Activated B cell treated with CpG ODN at 0.5 μM for 24 hours (primary cell): ENCODE data around the gene KAZN. TPM values are rescaled to one million over a fixed set of nuclear protein-coding genes. Genes with fewer than 3 reads are reported as not detected.

ENCODE experiments used
- ATAC-seq: fragments of 200-7000 bp; cut with Tn5 transposase; one replicate; pipeline ENCODE4 v1.10.0; 2021; ENCODE audit warnings: low read depth, mild to moderate bottlenecking, moderate library complexity
- CTCF ChIA-PET: fragments of 350-600 bp; sonication (Branson Sonifier 250); formaldehyde crosslinking; loops from one replicate; lab custom pipeline; 2021; ENCODE audit warnings: antibody characterized with exemption; lab: Charles Lee
- POLR2A ChIA-PET: fragments of 350-600 bp; sonication (Branson Sonifier 250); formaldehyde crosslinking; loops from one replicate; lab custom pipeline; 2021; ENCODE audit warnings: antibody characterized with exemption; lab: Charles Lee
- DNase-seq: peaks from one replicate; pipeline ENCODE4 v3.0.0; 2022
- H3K27ac Mint-ChIP-seq: one replicate; pipeline ENCODE4 v1.8.0; 2020; ENCODE audit warnings: mixed read lengths
- H3K27me3 Mint-ChIP-seq: one replicate; pipeline ENCODE4 v1.8.0; 2021; ENCODE audit warnings: mixed read lengths
- H3K36me3 Mint-ChIP-seq: one replicate; pipeline ENCODE4 v1.8.0; 2021; ENCODE audit warnings: low read depth, mixed read lengths
- H3K4me1 Mint-ChIP-seq: one replicate; pipeline ENCODE4 v1.8.0; 2021; ENCODE audit warnings: mixed read lengths
- H3K4me3 Mint-ChIP-seq: one replicate; pipeline ENCODE4 v1.8.0; 2020; ENCODE audit warnings: mild to moderate bottlenecking, mixed read lengths
- H3K9me3 Mint-ChIP-seq: one replicate; pipeline ENCODE4 v1.8.0; 2020; ENCODE audit warnings: mixed read lengths
- CTCF ChIP-seq: fragments of 200-600 bp; IDR thresholded peaks from one replicate; pipeline ENCODE4 v1.8.0; 2022; ENCODE audit warnings: antibody characterized with exemption, mild to moderate bottlenecking
- intact Hi-C: fragments of 100-400 bp; cut with micrococcal nuclease; formaldehyde crosslinking; loops from one replicate; pipeline ENCODE4 v1.15.1; 2024
- total RNA-seq: library from RNA; stranded (reverse); gene quantifications from 2 replicates; pipeline ENCODE4 v1.2.3, GENCODE V29; 2022

KAZN gene
- total RNA-seq, 1 donor from 2014 or later, result 0.73 TPM

- H3K9me3 Mint-ChIP-seq, result peaks cover 2% of the 10 kb centered on the region
- CTCF ChIA-PET, result no interaction called here
- intact Hi-C loops, result no loop called here
- no peaks in the 10 kb centered on the region for H3K4me1 Mint-ChIP-seq
- H3K27ac Mint-ChIP-seq, result no peak overlapping the region
- H3K4me3 Mint-ChIP-seq, result no peak overlapping the region
- POLR2A ChIA-PET, result no interaction called here
- peaks cover 12% of the 10 kb centered on the region for H3K27me3 Mint-ChIP-seq
- TF ChIP-seq CTCF, result no peak
- no peaks in the 10 kb centered on the region for H3K36me3 Mint-ChIP-seq
- ATAC-seq (no peak), DNase-seq (no peak)
Observed at GRCh38 chr1:14897997-14898645, 299.6 kb downstream of the KAZN start.

GRCh38 chr1:14899686-14900085 lies 301.2 kb downstream of the KAZN start:
- no peak for DNase-seq
- Mint-ChIP-seq H3K4me1 (no peaks in the 10 kb centered on the region), H3K4me3 (no peak overlapping the region), H3K9me3 (peaks cover 2% of the 10 kb centered on the region), H3K36me3 (no peaks in the 10 kb centered on the region), H3K27ac (no peak overlapping the region), H3K27me3 (peaks cover 4% of the 10 kb centered on the region)
- POLR2A ChIA-PET, result no interaction called here
- ATAC-seq, result no peak
- no peak for TF ChIP-seq CTCF
- intact Hi-C loops, result no loop called here
- CTCF ChIA-PET, result no interaction called here

DNA sequence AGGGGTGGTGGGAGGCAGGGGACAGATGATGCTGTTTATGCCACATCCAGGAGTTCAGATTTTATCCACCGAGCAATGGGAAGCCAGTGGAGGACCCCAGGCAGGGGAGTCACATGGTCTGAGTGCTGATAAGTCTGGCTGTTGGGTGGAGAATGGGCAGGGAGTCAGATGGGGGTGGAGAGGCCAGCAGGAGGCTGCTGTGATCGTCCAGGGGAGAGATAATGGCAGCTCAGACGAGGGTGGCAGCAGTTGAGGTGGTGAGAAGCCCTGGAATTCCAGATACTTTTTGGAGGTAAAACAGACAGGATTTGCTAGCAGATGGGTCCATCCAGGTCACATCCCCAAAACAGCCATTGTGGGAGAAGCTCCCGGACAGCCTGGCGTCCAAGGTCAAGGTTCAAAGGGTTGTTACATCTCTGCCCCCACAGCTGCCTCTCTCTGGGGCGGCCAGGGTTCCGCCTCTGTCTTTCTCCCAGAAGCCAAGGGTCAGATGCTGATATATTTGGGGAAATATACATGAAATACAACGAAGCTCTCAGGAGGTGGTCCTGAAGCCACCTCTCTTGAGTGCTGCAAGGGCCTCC lies 303.0 kb downstream of the KAZN start:
- Mint-ChIP-seq H3K4me1 (no peaks in the 10 kb centered on the region), H3K4me3 (no peak overlapping the region), H3K27ac (no peak overlapping the region), H3K9me3 (peaks cover 2% of the 10 kb centered on the region), H3K36me3 (no peaks in the 10 kb centered on the region), H3K27me3 (peaks cover 3% of the 10 kb centered on the region)
- ATAC-seq (no peak), DNase-seq (no peak)
- ChIA-PET POLR2A (no interaction called here), CTCF (no interaction called here)
- no peak for TF ChIP-seq CTCF
- intact Hi-C loops, result no loop called here

DNA sequence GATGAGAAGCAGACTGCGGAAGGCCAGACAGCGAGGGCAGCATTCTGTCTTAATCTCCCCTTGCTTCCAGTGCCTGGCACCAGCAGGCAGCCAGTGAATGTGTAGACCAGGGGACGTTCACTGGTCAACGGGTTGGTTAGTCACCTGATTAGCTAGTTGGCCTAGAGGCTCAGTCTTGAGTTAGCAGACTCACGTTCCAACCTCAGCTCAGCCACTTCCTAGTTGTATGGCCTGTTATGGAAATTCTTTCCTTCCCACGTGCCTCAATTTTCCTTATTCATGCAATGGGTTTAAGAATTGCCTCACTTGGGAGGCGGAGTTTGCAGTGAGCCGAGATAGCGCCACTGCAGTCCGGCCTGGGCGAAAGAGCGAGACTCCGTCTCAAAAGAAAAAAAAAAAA lies 305.4 kb downstream of the KAZN start:
- CTCF ChIA-PET, result no interaction called here
- intact Hi-C loops, result no loop called here

GRCh38 chr1:14906665-14907064 lies 308.2 kb downstream of the KAZN start:
- CTCF ChIA-PET, result no interaction called here
- POLR2A ChIA-PET, result no interaction called here

More for the DNA sequence above, 305.4 kb downstream of the KAZN start:
- H3K4me1 Mint-ChIP-seq, result no peaks in the 10 kb centered on the region
- peaks cover 3% of the 10 kb centered on the region for H3K27me3 Mint-ChIP-seq
- POLR2A ChIA-PET, result no interaction called here
- H3K27ac Mint-ChIP-seq, result no peak overlapping the region
- ATAC-seq, result no peak
- no peaks in the 10 kb centered on the region for H3K36me3 Mint-ChIP-seq
- TF ChIP-seq CTCF, result no peak
- no peak overlapping the region for H3K4me3 Mint-ChIP-seq
- no peaks in the 10 kb centered on the region for H3K9me3 Mint-ChIP-seq
- no peak for DNase-seq

More at GRCh38 chr1:14906665-14907064, 308.2 kb downstream of the KAZN start:
- DNase-seq, result no peak
- intact Hi-C loops, result no loop called here
- no peaks in the 10 kb centered on the region for H3K4me1 Mint-ChIP-seq
- no peak overlapping the region for H3K27ac Mint-ChIP-seq
- H3K4me3 Mint-ChIP-seq, result no peak overlapping the region
- no peaks in the 10 kb centered on the region for H3K9me3 Mint-ChIP-seq
- ATAC-seq, result no peak
- peaks cover 3% of the 10 kb centered on the region for H3K27me3 Mint-ChIP-seq
- no peaks in the 10 kb centered on the region for H3K36me3 Mint-ChIP-seq
- no peak for TF ChIP-seq CTCF
